ENCODE results near the gene AGXT2.
"Not testable (repeated sequence)": the region's sequence is repeated elsewhere in the genome, so short reads cannot be mapped to it uniquely, and the experiment has no call there.

Gene AGXT2

GRCh38 chr5:35050541-35051126 is 2.9 kb upstream of the AGXT2 start:
- no peak for DNase-seq

- DNase-seq: no peak
Observed at GRCh38 chr5:35048910-35049309, 1.2 kb upstream of the AGXT2 start.

GRCh38 chr5:35046774-35047173 is 975 bp downstream of the AGXT2 start:
- DNase-seq: no peak

- DNase-seq: no peak
Observed at GRCh38 chr5:35045280-35045679, 2.5 kb downstream of the AGXT2 start.

GRCh38 chr5:35044649-35045048 is 3.1 kb downstream of the AGXT2 start:
- no peak for DNase-seq

GRCh38 chr5:35042781-35043180 is 5.0 kb downstream of the AGXT2 start:
- DNase-seq: no peak

GRCh38 chr5:35041261-35041660 is 6.5 kb downstream of the AGXT2 start:
- no peak for DNase-seq

GRCh38 chr5:35038891-35039290 is 8.9 kb downstream of the AGXT2 start:
- DNase-seq: no peak

- DNase-seq: no peak
Observed at GRCh38 chr5:35036536-35036935, 11.2 kb downstream of the AGXT2 start.

GRCh38 chr5:35035929-35036328 is 11.8 kb downstream of the AGXT2 start:
- DNase-seq: not testable (repeated sequence)

GRCh38 chr5:35035271-35035670 is 12.5 kb downstream of the AGXT2 start:
- DNase-seq: no peak

GRCh38 chr5:35032356-35032755 is 15.4 kb downstream of the AGXT2 start:
- no peak for DNase-seq

- DNase-seq: no peak
Observed at GRCh38 chr5:35031276-35031675, 16.5 kb downstream of the AGXT2 start.

- no peak for DNase-seq
Observed at GRCh38 chr5:35030426-35031100, 17.2 kb downstream of the AGXT2 start.

GRCh38 chr5:35029333-35029732 is 18.4 kb downstream of the AGXT2 start:
- no peak for DNase-seq

- DNase-seq: no peak
Observed at GRCh38 chr5:35026941-35027340, 20.8 kb downstream of the AGXT2 start.

GRCh38 chr5:35026280-35026840 is 21.4 kb downstream of the AGXT2 start:
- no peak for DNase-seq

GRCh38 chr5:35024911-35025510 is 22.7 kb downstream of the AGXT2 start:
- no peak for DNase-seq

- DNase-seq: no peak
Observed at GRCh38 chr5:35023391-35024178, 24.2 kb downstream of the AGXT2 start.

GRCh38 chr5:35016174-35017051 is 31.3 kb downstream of the AGXT2 start:
- no peak for DNase-seq

GRCh38 chr5:35015063-35015462 is 32.7 kb downstream of the AGXT2 start:
- DNase-seq: no peak

- no peak for DNase-seq
Observed at GRCh38 chr5:35012796-35013195, 35.0 kb downstream of the AGXT2 start.

All from activated CD8-positive, alpha-beta memory T cell treated with anti-CD3 and anti-CD28 coated beads for 24 hours (primary cell).